Erythroblast (primary cell): Measurements from ENCODE around the gene ACTL6A.

Experiments used
- GATA1 ChIP-seq: IDR thresholded peaks from 2 replicates; pipeline ENCODE4 v1.6.1; 2011; ENCODE audit warnings: low read depth, mild to moderate bottlenecking, control low read depth, low read length, moderate library complexity
- POLR2A ChIP-seq: IDR thresholded peaks from 2 replicates; pipeline ENCODE4 v1.6.1; 2011; ENCODE audit warnings: mild to moderate bottlenecking, low read length

- TF ChIP-seq POLR2A = no peak
- no peak for TF ChIP-seq GATA1
Measured at GRCh38 chr3:179565496-179565895, 2.8 kb downstream of the ACTL6A start.
